ENCODE measurements around the gene CENPV. TPM values are rescaled to one million over a fixed set of nuclear protein-coding genes. Genes with fewer than 3 reads are reported as not detected.

Gene CENPV
- total RNA-seq, 2 donors from 2014 or later = 44.5 to 62.3 TPM

Other genes starting within 250 kb of the CENPV start
- gene NCOR1, start 137.9 kb downstream of the CENPV start, total RNA-seq = 100 to 1,000 TPM; 181 to 257 TPM
- 10 to 100 TPM; 38.4 to 53.4 TPM for gene PIGL, start 136.3 kb downstream of the CENPV start, total RNA-seq
- gene UBB, start 27.6 kb upstream of the CENPV start, total RNA-seq = 1,000 to 10,000 TPM; 1,117 to 1,930 TPM
- gene TRPV2, start 62.1 kb upstream of the CENPV start, total RNA-seq = 1 to 10 TPM; 4.4 to 9.2 TPM
- 10 to 100 TPM; 62.3 to 75.3 TPM for gene LRRC75A, start 138.7 kb upstream of the CENPV start, total RNA-seq
- 1 to 10 TPM; 3.1 to 3.8 TPM for gene ZNF287, start 215.7 kb upstream of the CENPV start, total RNA-seq